ENCODE data around the gene GLT8D2. TPM values are rescaled to one million over a fixed set of nuclear protein-coding genes. Genes with fewer than 3 reads are reported as not detected.

Gene GLT8D2
- total RNA-seq, 4 donors from 2014 or later, result 0.61 to 4.8 (median 2.7) TPM; not detected in 1

- intact Hi-C loops (cut with DNase I), result no loop called here
- Histone ChIP-seq H3K9me3 (no peaks in the 10 kb centered on the region), H3K27me3 (no peaks in the 10 kb centered on the region), H3K4me1 (no peaks in the 10 kb centered on the region), H3K4me3 (no peak overlapping the region), H3K36me3 (peaks cover 0 to 99% (median 21%) of the 10 kb centered on the region in 3 donors), H3K27ac (no peak overlapping the region)
- WGBS, 2 donors, result 89 to 95% methylated on average over 1 of the region's 1 CpG
- no peak for DNase-seq
- no peak for TF ChIP-seq POLR2A (IDR thresholded peaks at IDR 0.05)
Observed at GRCh38 chr12:104090685-104091084, 40.7 kb upstream of the GLT8D2 start.

GRCh38 chr12:104083769-104084475 is 33.9 kb upstream of the GLT8D2 start:
- DNase-seq, result no peak
- WGBS, 2 donors, result 89 to 92% methylated on average over 8 of the region's 8 CpGs
- Histone ChIP-seq H3K27me3 (no peaks in the 10 kb centered on the region), H3K27ac (no peak overlapping the region), H3K4me1 (no peaks in the 10 kb centered on the region), H3K36me3 (peaks cover 8 to 79% (median 23%) of the 10 kb centered on the region in 3 donors), H3K4me3 (no peak overlapping the region), H3K9me3 (no peaks in the 10 kb centered on the region)
- no peak for TF ChIP-seq POLR2A (IDR thresholded peaks at IDR 0.05)
- TF ChIP-seq CTCF (IDR thresholded peaks at IDR 0.05), result no peak
- intact Hi-C loops (cut with DNase I), result no loop called here

- H3K27me3 ChIP-seq, result no peaks in the 10 kb centered on the region
- 76 to 90% methylated on average over 1 of the region's 1 CpG for WGBS, 2 donors
- no peak overlapping the region for H3K27ac ChIP-seq
- intact Hi-C loops (cut with DNase I), result no loop called here
- TF ChIP-seq POLR2A (IDR thresholded peaks at IDR 0.05), result no peak
- no peak overlapping the region for H3K4me3 ChIP-seq
- no peak for DNase-seq
- H3K9me3 ChIP-seq, result no peaks in the 10 kb centered on the region
- H3K4me1 ChIP-seq, result no peaks in the 10 kb centered on the region
- H3K36me3 ChIP-seq, result peaks cover 8 to 61% (median 11%) of the 10 kb centered on the region in 3 donors
Observed at GRCh38 chr12:104080764-104081163, 30.8 kb upstream of the GLT8D2 start.

GRCh38 chr12:104079024-104079423 is 29.0 kb upstream of the GLT8D2 start:
- Histone ChIP-seq H3K27ac (no peak overlapping the region), H3K9me3 (no peaks in the 10 kb centered on the region), H3K4me1 (no peaks in the 10 kb centered on the region), H3K36me3 (peaks cover 8 to 49% (median 11%) of the 10 kb centered on the region in 3 donors), H3K4me3 (no peak overlapping the region), H3K27me3 (no peaks in the 10 kb centered on the region)
- intact Hi-C loops (cut with DNase I), result no loop called here
- DNase-seq, result no peak
- 78 to 80% methylated on average over 1 of the region's 1 CpG for WGBS, 2 donors
- TF ChIP-seq CTCF (IDR thresholded peaks at IDR 0.05) (no peak), POLR2A (IDR thresholded peaks at IDR 0.05) (no peak)

- 100% methylated on average over 1 of the region's 1 CpG for WGBS, 2 donors
- Histone ChIP-seq H3K4me3 (no peak overlapping the region), H3K4me1 (no peaks in the 10 kb centered on the region), H3K9me3 (no peaks in the 10 kb centered on the region), H3K36me3 (peaks cover 0 to 58% (median 0%) of the 10 kb centered on the region in 3 donors), H3K27ac (no peak overlapping the region), H3K27me3 (no peaks in the 10 kb centered on the region)
- DNase-seq, result no peak
- intact Hi-C loops (cut with DNase I), result no loop called here
- no peak for TF ChIP-seq POLR2A (IDR thresholded peaks at IDR 0.05)
- no peak for TF ChIP-seq CTCF (IDR thresholded peaks at IDR 0.05)
Observed at GRCh38 chr12:104073699-104074098, 23.7 kb upstream of the GLT8D2 start.

- intact Hi-C loops (cut with DNase I), result no loop called here
- no peak for DNase-seq
- Histone ChIP-seq H3K27ac (no peak overlapping the region), H3K27me3 (no peaks in the 10 kb centered on the region), H3K9me3 (no peaks in the 10 kb centered on the region), H3K36me3 (peaks cover 0 to 62% (median 0%) of the 10 kb centered on the region in 3 donors), H3K4me1 (peaks cover 0 to 4% (median 0%) of the 10 kb centered on the region in 3 donors), H3K4me3 (no peak overlapping the region)
- TF ChIP-seq CTCF (IDR thresholded peaks at IDR 0.05) (no peak), POLR2A (IDR thresholded peaks at IDR 0.05) (no peak)
- WGBS, 2 donors, result 92 to 100% methylated on average over 1 to 2 of the region's 2 CpGs
Observed at GRCh38 chr12:104072099-104072498, 22.1 kb upstream of the GLT8D2 start.

Data from esophagus squamous epithelium (tissue), 5 donors.